Fibroblast of skin of abdomen (primary cell): ENCODE measurements around the gene CHD5.

Experiments used
- DNase-seq: peaks from one replicate; pipeline ENCODE4 v3.0.0-alpha.2; 2013

CHD5 gene

DNA sequence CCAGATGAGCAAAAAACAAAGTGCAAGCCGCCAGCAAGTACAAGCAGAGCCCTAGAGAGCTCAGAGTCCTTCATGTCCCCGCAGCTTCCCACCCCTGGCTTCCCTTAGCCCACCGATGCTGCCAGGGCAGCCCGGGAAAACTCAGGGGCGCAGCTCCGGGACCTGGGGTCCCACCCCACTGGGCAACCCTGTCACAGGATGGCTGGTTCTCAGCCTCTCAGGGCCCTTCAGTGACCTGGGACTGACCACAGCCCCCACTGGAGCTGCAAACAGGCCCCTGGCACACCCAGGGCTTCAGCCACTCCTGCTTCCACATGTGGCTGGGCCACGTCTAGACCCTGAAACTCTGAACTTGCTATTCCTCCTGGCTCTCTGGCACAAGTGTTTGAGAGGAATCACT, 49.5 kb downstream of the CHD5 start:
- DNase-seq, result no peak

- no peak for DNase-seq
Measured at GRCh38 chr1:6130036-6130435, 50.1 kb downstream of the CHD5 start.

DNA sequence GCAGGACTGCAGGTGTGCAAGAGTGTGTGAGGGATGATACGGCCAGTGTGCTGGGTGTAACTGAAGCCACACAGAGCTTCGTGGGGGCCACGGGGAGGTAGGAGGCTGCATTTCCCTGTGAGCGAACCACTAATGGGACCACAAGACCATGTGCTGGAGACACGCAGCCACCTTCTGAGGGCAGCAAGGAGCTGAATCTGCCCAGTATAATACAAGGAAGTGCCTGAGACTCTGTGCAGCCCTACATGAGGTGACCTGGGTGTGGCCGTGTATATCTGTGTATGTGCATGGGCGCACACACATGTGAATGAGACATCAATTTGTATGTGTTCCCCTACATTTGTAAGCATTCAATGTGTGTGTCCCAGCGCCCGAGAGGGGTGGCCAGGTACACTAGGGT, 50.8 kb downstream of the CHD5 start:
- no peak for DNase-seq

- DNase-seq, result no peak
Measured at GRCh38 chr1:6128276-6129081, 51.6 kb downstream of the CHD5 start.

GRCh38 chr1:6127587-6128163, 52.4 kb downstream of the CHD5 start:
- peak; percentile 49 for DNase-seq

DNA sequence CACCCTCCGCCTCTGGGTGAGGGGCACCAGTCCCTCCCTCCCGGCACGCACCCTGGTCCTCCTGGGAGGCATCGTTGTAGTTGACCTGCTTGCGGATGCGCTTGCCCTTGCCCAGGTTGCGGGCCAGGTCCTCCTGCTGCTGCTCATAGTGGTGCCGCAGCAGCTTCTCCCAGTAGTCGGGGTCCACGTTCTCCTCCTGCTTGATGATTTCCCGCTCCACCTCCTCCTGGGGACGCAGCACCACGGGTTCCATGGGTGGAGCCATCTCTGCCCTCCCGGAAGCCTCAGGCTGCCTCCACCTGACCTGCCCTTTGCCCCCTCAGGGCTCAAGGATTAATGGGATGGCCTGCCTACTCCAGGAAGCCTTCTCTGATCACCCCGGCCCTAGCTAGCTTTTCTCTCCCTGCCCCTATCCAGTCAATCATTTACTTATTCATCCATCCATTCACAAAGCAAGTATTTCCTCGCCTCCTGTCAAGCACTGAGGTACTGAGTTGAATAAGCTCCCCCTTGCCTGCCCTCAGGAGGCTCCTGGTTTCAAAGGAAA, 53.5 kb downstream of the CHD5 start:
- no peak for DNase-seq

DNA sequence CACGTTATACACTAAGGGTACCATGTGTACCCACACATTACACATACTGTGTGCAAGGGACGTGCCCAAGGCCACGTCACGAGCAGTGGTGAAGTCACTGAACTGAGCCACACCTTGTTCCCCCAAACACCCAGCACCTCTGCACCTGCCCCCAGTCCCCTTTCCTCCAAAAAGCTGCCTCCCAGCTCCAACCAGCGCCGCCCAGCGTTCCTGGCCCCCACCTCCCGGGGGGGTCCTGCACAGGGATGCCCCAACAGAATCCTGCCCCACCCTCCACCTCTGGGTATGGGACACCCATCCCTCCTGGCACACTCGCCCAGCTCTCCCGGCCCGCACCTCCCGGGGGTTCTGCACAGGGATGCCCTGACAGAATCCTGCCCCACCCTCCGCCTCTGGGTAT, 54.1 kb downstream of the CHD5 start:
- DNase-seq, result no peak

GRCh38 chr1:6125366-6125765, 54.8 kb downstream of the CHD5 start:
- DNase-seq, result no peak

DNA sequence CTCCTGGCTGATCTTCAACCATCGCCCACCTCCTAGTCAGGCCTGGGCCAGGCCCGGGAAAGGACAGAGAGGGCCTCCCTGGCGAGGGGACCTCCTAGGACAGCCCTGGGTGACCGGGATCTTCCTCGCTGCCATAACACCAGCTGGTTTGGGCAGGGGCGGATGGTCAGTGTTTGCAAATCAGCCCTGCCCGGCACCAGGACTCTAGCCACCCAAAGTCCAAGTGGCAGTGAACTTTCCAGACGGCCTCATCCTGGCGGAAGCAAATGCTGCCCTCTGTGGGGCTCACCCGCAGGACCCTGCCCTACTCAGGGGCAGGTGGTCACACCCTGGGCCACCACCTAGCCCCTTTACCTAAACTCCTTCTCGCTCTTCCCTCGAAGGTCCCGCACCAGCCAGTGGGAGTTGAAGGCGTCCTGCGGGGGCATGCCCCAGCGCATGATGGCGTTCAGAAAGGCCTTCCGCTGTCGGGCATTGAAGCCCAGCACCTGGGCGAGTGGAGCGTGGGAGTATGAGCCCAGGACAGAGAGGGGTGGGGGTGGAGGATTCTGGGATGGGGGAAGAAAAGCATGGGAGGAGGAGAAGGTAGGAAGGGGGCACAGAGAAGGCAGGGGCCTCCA, 55.3 kb downstream of the CHD5 start:
- no peak for DNase-seq

DNA sequence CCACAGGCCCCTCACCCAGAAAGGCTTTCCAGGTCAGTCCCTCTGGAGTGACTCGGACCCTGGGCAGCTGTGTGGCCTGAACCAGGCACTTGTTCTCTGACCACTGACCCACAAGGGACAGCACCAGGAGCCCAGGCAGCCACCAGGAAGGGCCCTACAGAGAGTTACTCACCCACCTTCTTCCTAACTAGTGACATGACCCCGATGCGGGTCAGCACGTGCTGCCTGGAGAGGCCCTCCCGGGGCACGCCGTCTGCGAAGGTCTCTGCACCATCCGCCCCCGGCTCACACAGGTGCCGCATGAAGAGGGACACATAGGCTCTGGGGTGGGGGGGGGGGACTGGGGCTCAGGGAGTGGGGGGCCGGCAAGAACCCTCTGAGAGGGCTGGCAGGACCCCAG, 55.8 kb downstream of the CHD5 start:
- no peak for DNase-seq

DNA sequence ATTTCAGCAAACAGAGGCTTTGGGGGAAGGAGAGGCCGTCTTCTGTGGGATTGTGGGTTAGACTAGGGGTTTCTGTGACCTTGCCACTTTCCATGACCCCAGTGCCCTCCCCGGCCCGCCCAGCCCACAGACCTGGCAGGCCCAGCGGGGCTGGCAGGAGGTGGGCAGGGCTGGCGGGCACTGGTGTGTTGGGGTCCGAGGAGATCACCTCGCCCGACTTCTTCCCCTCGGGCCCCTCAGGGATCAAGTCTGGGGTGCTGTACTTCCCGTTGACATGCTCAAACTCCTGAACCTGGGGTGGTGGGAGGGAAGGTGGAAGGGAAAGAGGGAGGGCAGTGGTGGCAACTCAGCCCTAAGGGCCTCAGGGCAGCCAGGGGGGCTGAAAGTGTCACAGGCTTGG, 56.3 kb downstream of the CHD5 start:
- no peak for DNase-seq

GRCh38 chr1:6123083-6123482, 57.0 kb downstream of the CHD5 start:
- no peak for DNase-seq

DNA sequence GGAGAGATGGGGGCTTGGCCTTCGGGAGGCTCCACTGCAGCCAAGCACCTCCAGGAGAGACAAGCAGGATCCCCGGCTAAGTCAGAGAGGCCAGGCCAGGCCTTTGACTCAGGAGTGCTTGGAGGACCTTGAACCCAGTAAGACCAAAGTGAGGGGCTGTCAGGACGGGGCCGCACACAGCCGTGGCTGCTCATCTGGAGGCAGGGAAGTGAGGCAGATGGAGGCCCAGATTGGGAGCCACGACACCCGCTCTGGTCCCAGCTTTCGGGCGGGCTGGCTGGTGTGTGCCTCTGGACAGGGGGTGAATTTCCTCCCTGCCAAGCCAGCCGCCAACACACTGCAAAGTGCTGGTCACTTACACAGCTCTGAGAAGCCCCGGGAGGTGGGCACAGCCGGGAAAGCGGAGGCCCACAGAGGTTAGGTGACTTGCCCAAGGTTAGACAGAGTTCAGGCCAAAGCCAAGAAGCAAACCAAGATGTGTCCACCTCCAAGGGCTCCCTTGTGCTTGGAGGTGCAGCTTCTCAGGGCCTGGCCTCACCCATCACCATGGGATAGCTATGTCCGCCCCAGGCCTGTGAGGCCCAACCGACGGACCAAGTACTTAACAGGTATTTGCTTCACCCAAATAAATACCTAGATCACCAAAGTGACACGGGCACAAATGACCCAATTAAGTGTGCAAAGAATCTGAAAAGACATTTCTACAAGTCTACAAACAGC, 58.3 kb downstream of the CHD5 start:
- DNase-seq, result no peak

GRCh38 chr1:6121021-6121421, 59.1 kb downstream of the CHD5 start:
- no peak for DNase-seq

GRCh38 chr1:6118415-6118814, 61.7 kb downstream of the CHD5 start:
- no peak for DNase-seq

DNA sequence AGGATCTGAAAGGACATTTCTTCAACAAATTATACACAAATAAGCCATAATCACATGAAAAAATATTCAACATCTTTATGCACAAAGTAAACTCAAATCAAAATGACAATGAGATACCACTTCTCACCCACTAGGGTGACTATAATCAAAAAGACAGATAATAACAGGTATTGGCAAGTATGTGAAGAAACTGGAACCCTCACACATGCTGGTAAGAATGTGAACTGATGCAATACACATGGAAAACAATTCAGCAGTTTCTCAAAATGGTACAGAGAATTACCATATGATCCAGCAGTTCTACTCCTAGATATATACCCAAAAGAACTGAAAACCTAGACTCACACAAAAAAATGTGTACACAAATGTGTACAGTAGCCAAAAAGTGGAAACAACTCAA, 62.5 kb downstream of the CHD5 start:
- no peak for DNase-seq

GRCh38 chr1:6117064-6117463, 63.1 kb downstream of the CHD5 start:
- DNase-seq, result no peak

DNA sequence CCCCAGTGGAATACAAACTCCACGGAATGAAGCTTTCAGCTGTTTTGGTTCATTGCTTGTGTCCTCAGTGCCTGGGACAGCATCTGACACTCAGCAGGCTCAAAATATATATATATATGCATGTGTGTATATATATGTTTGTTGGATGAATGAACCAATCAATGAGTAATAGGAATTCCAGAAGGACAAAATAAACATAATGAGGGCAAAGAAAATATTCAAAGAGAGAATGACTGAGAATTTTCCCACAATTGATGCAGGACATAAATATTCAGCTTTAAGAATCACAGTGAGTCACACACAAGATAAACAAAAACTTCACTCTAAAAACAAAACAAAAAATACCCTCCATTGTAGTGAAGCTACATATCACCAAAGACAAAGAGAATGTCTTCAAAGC, 64.0 kb downstream of the CHD5 start:
- no peak for DNase-seq

DNA sequence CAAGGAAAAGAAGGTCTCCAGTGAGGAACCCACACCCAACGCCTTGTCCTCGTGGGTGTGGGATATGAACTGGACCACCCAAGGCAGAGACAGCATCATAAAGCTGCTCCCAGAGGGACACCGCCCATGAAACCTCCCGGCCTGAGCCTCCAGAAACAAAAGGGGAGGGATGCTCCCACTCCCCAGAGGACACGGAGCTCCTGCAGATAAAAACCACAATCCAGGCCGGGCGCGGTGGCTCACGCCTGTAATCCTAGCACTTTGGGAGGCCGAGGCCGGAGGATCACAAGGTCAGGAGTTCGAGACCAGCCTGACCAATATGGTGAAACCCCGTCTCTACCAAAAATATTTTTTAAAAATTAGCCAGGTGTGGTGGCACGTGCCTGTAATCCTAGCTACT, 66.4 kb downstream of the CHD5 start:
- no peak for DNase-seq

DNA sequence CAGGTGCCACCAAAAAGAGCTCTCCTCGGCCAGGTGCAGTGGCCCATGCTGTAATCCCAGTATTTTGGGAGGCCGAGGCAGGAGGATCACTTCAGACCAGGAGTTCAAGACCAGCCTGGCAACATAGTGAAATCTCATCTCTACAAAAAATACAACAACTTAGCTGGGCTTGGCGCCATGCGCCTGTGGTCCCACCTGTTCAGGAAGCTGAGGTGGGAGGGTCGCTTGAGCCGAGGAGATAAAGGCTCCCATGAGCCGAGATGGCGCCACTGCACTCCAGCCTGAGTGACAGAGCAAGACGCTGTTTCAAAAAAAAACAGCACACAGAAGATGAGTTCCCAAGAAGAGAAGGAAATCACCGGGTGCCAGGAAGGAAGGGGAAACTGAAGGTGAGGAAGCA, 67.0 kb downstream of the CHD5 start:
- DNase-seq, result no peak

DNA sequence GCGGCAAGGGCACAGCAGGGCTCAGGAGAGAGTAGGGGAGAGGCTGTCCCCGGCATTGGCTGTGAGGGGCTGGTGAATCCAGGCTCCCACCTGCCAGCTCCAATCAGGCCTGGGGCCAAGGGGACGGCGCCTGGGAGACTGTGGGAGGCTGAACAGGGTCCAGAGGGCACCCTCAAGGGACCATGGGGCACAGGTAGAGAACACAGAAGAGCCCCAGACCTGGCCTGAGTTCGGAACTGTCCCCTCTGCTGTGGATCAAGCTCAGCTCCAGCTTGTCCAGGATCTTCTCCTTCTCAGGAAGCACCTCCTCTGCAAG, 67.5 kb downstream of the CHD5 start:
- DNase-seq, result no peak

DNA sequence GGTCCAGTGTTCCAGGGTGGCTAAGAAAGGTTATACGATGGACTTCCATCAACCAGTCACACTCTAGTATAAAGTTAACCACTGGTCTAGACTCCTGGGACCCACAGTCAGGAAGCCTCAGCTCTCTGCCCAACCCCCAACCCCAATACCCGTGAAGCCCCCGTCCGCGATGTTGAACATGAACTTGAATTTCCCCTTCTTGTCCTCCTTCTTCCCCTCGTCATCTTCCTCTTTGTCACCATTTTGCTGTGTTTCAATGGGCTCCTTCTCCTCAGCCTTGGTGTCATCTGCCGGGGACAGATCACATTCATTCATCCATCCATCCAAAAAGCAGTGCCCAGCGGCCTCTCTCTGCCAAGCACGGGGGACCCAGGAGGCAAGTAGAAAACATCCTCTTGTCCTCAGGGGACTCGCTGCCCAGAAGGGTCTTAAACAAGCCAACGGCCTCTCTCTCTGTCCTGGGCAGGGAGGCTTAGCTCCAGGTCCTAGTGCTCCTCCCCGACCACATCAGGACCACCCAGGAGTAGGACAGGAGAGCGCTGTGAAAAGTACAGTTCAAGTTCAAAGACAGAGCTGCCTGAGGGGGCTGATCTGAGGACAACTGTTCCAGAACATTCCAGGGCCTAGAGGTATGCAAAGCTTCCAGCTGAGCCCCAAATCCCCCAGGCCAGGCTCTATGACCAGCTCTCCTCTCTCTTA, 68.0 kb downstream of the CHD5 start:
- DNase-seq, result no peak

GRCh38 chr1:6111571-6111970, 68.5 kb downstream of the CHD5 start:
- no peak for DNase-seq
